HEK293T (cell line): ENCODE results near the gene RPLP2.
A peak's percentile ranks its signal among the peaks of the same experiment; 100 is the strongest.

Experiments used
- CTCF ChIA-PET: fragments of 350-600 bp; formaldehyde crosslinking; extraction: SDS; loops from one replicate; lab custom pipeline; 2021; ENCODE audit warnings: antibody characterized with exemption, inconsistent platforms; lab: Yijun Ruan, JAX
- POLR2A ChIA-PET: fragments of 350-600 bp; formaldehyde crosslinking; extraction: SDS; loops from one replicate; lab custom pipeline; 2020; ENCODE audit warnings: antibody characterized with exemption, inconsistent platforms; lab: Yijun Ruan, JAX
- DNase-seq: peaks from one replicate; pipeline ENCODE4 v3.0.0; 2012; ENCODE audit warnings: mixed read lengths; ENCODE audit errors: extremely low spot score
- ARNT ChIP-seq: fragments of 450-650 bp; IDR thresholded peaks from 2 replicates; pipeline ENCODE4 v1.6.1; 2017; ENCODE audit warnings: mild to moderate bottlenecking
- BHLHE40 ChIP-seq: fragments of 450-650 bp; IDR thresholded peaks from 2 replicates; pipeline ENCODE4 v1.6.1; 2016; ENCODE audit warnings: mild to moderate bottlenecking, moderate library complexity, borderline replicate concordance
- CTBP1 ChIP-seq: fragments of 450-650 bp; IDR thresholded peaks from 2 replicates; pipeline ENCODE4 v1.6.1; 2016; ENCODE audit warnings: borderline replicate concordance
- ELF4 ChIP-seq: fragments of 450-650 bp; IDR thresholded peaks from 2 replicates; pipeline ENCODE4 v1.6.1; 2017; ENCODE audit warnings: antibody characterized with exemption
- FOXA1 ChIP-seq: fragments of 450-650 bp; IDR thresholded peaks from 2 replicates; pipeline ENCODE4 v1.6.1; 2016; ENCODE audit warnings: mild to moderate bottlenecking
- FOXK2 ChIP-seq: fragments of 450-650 bp; IDR thresholded peaks from 2 replicates; pipeline ENCODE4 v1.6.1; 2016; ENCODE audit warnings: mild to moderate bottlenecking
- FOXM1 ChIP-seq: fragments of 450-650 bp; IDR thresholded peaks from 2 replicates; pipeline ENCODE4 v1.6.1; 2017; ENCODE audit warnings: mild to moderate bottlenecking, borderline replicate concordance
- HDGF ChIP-seq: fragments of 450-650 bp; IDR thresholded peaks from 2 replicates; pipeline ENCODE4 v1.6.1; 2017; ENCODE audit warnings: antibody characterized with exemption, borderline replicate concordance
- L3MBTL2 ChIP-seq: fragments of 450-650 bp; conservative IDR thresholded peaks from 2 replicates; pipeline ENCODE4 v1.6.1; 2016; ENCODE audit warnings: mild to moderate bottlenecking
- LEF1 ChIP-seq: fragments of 450-650 bp; IDR thresholded peaks from 2 replicates; pipeline ENCODE4 v1.6.1; 2017; ENCODE audit warnings: mild to moderate bottlenecking, borderline replicate concordance
- NFRKB ChIP-seq: fragments of 450-650 bp; IDR thresholded peaks from 2 replicates; pipeline ENCODE4 v1.6.1; 2016; ENCODE audit warnings: mild to moderate bottlenecking, moderate library complexity
- SP1 ChIP-seq: fragments of 450-650 bp; IDR thresholded peaks from 2 replicates; pipeline ENCODE4 v1.6.1; 2017
- SUZ12 ChIP-seq: fragments of 450-650 bp; IDR thresholded peaks from 2 replicates; pipeline ENCODE4 v1.6.1; 2016; ENCODE audit warnings: mild to moderate bottlenecking
- TARDBP ChIP-seq: fragments of 450-650 bp; IDR thresholded peaks from 2 replicates; pipeline ENCODE4 v1.6.1; 2016
- ZNF384 ChIP-seq: fragments of 450-650 bp; IDR thresholded peaks from 2 replicates; pipeline ENCODE4 v1.6.1; 2016
- TF ChIP-seq, protein P1 (sequence below): fragments of 450-650 bp; IDR thresholded peaks from 2 replicates; pipeline ENCODE4 v1.6.1; 2016

Gene RPLP2

DNA sequence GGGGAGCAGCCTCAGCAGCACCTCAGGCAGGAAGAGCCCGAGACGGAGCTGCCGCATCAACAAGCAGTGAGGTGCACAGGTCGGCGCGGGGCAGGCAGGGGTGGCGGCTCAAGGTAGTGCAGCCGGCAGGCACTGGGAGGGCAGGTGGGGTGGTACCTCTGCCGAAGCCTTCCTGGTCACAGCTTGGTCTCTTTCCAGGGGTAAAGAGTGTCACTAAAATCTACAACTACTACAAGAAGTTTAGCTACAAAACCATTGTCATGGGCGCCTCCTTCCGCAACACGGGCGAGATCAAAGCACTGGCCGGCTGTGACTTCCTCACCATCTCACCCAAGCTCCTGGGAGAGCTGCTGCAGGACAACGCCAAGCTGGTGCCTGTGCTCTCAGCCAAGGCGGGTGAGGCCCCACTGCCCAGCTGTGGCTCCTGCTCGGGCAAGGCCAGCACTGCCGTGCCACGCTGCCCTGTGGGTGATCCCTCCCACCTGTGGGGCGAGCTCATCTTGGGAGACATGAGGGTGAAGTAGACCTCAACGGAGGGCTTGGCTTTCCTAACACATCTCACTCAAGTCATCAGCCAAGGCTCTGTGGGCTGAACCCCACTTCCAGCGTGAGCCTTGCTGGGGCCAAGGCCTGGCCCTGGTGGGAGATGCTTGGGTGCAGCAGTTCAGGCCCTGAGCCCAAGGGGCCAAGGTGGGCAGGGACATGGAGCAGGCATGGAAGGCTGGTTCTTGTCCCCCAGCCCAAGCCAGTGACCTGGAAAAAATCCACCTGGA lies 46.0 kb upstream of the RPLP2 start:
- TF ChIP-seq ZNF384, result no peak
- TF ChIP-seq CTBP1, result no peak
- no peak for TF ChIP-seq FOXA1
- TF ChIP-seq ELF4, result no peak
- no peak for TF ChIP-seq ARNT
- TF ChIP-seq, protein P1, sequence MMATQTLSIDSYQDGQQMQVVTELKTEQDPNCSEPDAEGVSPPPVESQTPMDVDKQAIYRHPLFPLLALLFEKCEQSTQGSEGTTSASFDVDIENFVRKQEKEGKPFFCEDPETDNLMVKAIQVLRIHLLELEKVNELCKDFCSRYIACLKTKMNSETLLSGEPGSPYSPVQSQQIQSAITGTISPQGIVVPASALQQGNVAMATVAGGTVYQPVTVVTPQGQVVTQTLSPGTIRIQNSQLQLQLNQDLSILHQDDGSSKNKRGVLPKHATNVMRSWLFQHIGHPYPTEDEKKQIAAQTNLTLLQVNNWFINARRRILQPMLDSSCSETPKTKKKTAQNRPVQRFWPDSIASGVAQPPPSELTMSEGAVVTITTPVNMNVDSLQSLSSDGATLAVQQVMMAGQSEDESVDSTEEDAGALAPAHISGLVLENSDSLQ, result no peak
- TF ChIP-seq BHLHE40, result no peak
- TF ChIP-seq HDGF, result no peak
- TF ChIP-seq FOXK2, result no peak
- no peak for TF ChIP-seq NFRKB
- no peak for TF ChIP-seq FOXM1
- DNase-seq, result no peak
- POLR2A ChIA-PET, result interaction anchor here (0.7 to 1.7 kb wide), 2 partner anchors 13 to 15 kb away, joined by 3 to 8 read pairs; partner anchors contain the start of gene GATD1
- CTCF ChIA-PET, result interaction anchor here (0.9 to 1.0 kb wide), 2 partner anchors 35 to 67 kb away, joined by 3 read pairs; no protein-coding TSS in a partner anchor

DNA sequence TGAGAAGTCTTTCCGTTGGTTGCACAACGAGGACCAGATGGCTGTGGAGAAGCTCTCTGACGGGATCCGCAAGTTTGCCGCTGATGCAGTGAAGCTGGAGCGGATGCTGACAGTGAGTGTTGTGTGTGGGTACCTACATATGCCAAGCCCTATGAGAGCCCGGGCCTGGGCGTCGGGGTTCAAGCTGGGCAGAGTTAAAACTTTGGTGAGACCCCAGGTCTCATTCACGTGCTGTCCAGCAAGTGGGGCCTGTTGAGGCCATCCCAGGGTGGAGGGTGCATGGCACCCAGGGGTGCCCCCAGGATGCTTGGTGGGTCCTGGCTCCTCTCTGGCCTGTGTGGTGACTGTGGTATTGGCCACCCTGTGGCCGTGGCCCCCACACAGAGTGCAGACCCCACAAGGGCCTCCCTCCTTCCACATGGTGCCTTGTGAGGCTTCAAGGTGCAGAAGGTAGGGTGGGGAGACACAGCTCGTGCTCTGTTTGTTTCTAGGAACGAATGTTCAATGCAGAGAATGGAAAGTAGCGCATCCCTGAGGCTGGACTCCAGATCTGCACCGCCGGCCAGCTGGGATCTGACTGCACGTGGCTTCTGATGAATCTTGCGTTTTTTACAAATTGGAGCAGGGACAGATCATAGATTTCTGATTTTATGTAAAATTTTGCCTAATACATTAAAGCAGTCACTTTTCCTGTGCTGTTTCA lies 45.3 kb upstream of the RPLP2 start:
- TF ChIP-seq SP1, result no peak
- TF ChIP-seq, protein P1, result no peak
- no peak for TF ChIP-seq FOXK2
- no peak for TF ChIP-seq CTBP1
- no peak for TF ChIP-seq ZNF384
- no peak for TF ChIP-seq BHLHE40
- no peak for TF ChIP-seq ARNT
- TF ChIP-seq LEF1, result no peak
- TF ChIP-seq SUZ12, result no peak
- no peak for TF ChIP-seq FOXM1
- TF ChIP-seq NFRKB, result no peak
- no peak for TF ChIP-seq HDGF
- no peak for TF ChIP-seq TARDBP
- no peak for TF ChIP-seq L3MBTL2
- no peak for TF ChIP-seq ELF4
- TF ChIP-seq FOXA1, result no peak
- DNase-seq, result no peak
- ChIA-PET CTCF (interaction anchor here (0.9 to 1.0 kb wide), 2 partner anchors 36 to 68 kb away, joined by 3 read pairs; no protein-coding TSS in a partner anchor), POLR2A (interaction anchor here (1.2 to 1.7 kb wide), 2 partner anchors 13 to 17 kb away, joined by 3 to 8 read pairs; partner anchors contain the start of genes GATD1 and TALDO1)

DNA sequence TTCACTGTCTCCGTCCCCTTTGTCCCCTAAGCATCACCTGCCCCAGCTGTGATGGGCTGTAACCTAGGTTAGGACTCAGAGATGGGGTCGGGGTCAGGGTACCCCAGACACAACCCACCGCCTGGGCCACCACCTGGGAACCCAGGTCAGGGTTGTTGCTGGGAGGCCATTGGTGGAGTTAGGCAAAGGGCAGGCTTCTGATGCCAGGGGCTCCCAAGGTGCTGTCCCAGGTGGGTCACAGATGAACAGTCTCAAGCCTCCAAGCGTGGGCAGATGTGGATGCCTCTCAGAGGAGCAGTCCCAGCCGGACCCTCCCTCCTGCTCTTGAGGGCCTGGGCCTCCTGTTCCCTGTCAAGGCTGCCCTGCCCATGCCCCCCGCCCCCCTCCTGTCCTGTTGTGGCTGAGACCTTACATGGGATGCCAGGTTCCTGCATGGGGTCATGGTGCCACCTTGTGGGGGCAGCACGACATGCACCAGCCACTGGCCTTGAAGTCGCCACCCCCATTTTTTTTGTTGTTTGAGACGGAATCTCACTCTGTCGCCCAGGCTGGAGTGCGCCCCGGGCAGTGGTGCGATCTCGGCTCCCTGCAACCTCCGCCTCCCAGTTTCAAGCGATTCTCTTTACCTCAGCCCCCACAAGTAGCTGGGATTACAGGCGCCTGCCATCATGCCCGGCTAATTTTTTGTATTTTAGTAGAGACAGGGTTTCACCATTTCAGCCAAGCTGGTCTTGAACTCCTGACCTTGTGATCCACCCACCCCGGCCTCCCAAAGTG lies 44.6 kb upstream of the RPLP2 start:
- ChIA-PET POLR2A (interaction anchor here (1.1 to 1.8 kb wide), 4 partner anchors 12 to 54 kb away, joined by 3 to 8 read pairs (median 4); partner anchors contain the start of genes GATD1 and TALDO1), CTCF (interaction anchor here (0.9 kb wide), 1 partner anchor 37 kb away, joined by 3 read pairs; no protein-coding TSS in a partner anchor)
- no peak for DNase-seq
- TF ChIP-seq ZNF384 (0 out of 2 replicates have a peak, but pooled peaks have one; percentile 16), BHLHE40 (no peak)

DNA sequence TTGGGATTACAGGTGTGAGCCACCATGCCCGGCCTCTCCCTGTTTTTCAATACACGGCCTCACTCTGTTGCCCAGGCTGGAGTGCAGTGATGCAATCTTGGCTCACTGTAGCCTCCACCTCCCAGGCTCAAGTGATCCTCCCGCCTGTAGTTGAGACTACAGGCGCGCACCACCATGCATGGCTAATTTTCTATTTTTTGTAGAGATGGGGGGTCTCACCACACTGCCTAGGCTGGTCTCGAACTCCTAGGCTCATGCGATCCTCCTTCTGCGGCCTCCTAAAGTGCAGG lies 44.0 kb upstream of the RPLP2 start:
- no peak for DNase-seq
- ChIA-PET CTCF (no interaction called here), POLR2A (interaction anchor here (1.1 to 1.8 kb wide), 2 partner anchors 11 to 54 kb away, joined by 3 to 5 read pairs; partner anchors contain the start of gene GATD1)
- TF ChIP-seq BHLHE40 (no peak), LEF1 (no peak), SP1 (no peak), FOXK2 (no peak), ZNF384 (no peak), ARNT (no peak)
- TF ChIP-seq, protein P1, result no peak

DNA sequence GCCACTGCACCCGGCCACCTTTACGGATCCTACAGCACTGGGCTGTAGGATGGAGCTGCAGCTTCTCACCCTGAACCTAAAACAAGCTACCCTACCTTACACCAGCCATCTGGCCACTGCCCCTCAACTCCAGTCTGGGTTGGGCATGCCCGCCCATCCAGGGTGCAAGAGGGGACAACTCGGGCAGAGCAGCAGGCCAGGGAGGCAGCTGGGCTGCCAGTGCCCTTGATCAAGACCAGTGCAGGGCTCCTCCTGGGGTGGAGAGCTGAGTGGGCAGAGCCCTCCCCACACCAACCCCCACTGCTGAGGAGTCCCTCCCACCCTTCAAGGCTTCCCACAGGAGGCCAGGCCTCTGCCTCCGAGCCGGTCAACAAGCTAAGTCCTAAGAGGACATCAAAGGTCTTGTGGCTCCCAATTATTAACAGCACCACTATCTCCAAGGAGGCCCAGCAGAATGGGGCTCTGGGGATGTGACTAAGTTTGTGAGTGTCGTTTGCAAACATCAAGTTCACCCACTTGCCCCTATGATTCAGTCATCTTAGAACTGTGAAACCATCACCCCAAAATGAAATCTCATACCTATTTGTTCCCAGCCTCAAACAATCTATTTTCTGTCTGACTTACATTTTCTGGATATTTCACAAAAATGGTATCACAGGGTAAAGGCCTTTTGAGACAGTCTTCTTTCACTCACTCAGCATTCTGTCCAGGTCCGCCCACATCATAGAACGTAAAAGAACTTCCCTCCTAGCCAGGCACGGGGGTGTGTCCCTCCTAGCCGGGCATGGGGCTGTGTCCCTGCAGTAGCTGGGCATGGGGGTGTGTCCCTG lies 43.4 kb upstream of the RPLP2 start:
- POLR2A ChIA-PET, result interaction anchor here (0.6 to 1.8 kb wide), 3 partner anchors 11 to 70 kb away, joined by 3 to 5 read pairs (median 3); partner anchors contain the start of gene GATD1
- CTCF ChIA-PET, result no interaction called here
- no peak for DNase-seq
- no peak for TF ChIP-seq L3MBTL2
- TF ChIP-seq BHLHE40, result no peak
- TF ChIP-seq ELF4, result no peak
- TF ChIP-seq FOXA1, result no peak
- no peak for TF ChIP-seq CTBP1
- TF ChIP-seq HDGF, result no peak
- no peak for TF ChIP-seq LEF1
- no peak for TF ChIP-seq SUZ12
- TF ChIP-seq FOXK2, result no peak
- TF ChIP-seq FOXM1, result no peak
